Choroid plexus epithelial cell (primary cell): ENCODE results near the gene HNRNPAB.
A peak's percentile ranks its signal among the peaks of the same experiment; 100 is the strongest.

Experiments
- DNase-seq: peaks from one replicate; pipeline ENCODE4 v3.0.0-alpha.2; 2010; ENCODE audit warnings: low read depth
- H3K4me3 ChIP-seq: 2 replicates; pipeline ENCODE4 v1.5.1; 2011; ENCODE audit warnings: low read depth, mild to moderate bottlenecking, control low read depth, low read length, moderate library complexity
- TF ChIP-seq, protein P1 (sequence below): conservative IDR thresholded peaks from 2 replicates; pipeline ENCODE4 v1.5.1; 2011; ENCODE audit warnings: low read depth, mild to moderate bottlenecking, control low read depth, inconsistent platforms, low read length, moderate library complexity

Gene HNRNPAB

GRCh38 chr5:178207917-178208280 is 3.6 kb downstream of the HNRNPAB start:
- no peak for DNase-seq
- TF ChIP-seq, protein P1, sequence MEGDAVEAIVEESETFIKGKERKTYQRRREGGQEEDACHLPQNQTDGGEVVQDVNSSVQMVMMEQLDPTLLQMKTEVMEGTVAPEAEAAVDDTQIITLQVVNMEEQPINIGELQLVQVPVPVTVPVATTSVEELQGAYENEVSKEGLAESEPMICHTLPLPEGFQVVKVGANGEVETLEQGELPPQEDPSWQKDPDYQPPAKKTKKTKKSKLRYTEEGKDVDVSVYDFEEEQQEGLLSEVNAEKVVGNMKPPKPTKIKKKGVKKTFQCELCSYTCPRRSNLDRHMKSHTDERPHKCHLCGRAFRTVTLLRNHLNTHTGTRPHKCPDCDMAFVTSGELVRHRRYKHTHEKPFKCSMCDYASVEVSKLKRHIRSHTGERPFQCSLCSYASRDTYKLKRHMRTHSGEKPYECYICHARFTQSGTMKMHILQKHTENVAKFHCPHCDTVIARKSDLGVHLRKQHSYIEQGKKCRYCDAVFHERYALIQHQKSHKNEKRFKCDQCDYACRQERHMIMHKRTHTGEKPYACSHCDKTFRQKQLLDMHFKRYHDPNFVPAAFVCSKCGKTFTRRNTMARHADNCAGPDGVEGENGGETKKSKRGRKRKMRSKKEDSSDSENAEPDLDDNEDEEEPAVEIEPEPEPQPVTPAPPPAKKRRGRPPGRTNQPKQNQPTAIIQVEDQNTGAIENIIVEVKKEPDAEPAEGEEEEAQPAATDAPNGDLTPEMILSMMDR, result no peak
- H3K4me3 ChIP-seq, result no peak overlapping the region

GRCh38 chr5:178208540-178209227 is 4.4 kb downstream of the HNRNPAB start:
- DNase-seq, result no peak
- TF ChIP-seq, protein P1, result peak; percentile 41
- H3K4me3 ChIP-seq, result no peak overlapping the region

DNA sequence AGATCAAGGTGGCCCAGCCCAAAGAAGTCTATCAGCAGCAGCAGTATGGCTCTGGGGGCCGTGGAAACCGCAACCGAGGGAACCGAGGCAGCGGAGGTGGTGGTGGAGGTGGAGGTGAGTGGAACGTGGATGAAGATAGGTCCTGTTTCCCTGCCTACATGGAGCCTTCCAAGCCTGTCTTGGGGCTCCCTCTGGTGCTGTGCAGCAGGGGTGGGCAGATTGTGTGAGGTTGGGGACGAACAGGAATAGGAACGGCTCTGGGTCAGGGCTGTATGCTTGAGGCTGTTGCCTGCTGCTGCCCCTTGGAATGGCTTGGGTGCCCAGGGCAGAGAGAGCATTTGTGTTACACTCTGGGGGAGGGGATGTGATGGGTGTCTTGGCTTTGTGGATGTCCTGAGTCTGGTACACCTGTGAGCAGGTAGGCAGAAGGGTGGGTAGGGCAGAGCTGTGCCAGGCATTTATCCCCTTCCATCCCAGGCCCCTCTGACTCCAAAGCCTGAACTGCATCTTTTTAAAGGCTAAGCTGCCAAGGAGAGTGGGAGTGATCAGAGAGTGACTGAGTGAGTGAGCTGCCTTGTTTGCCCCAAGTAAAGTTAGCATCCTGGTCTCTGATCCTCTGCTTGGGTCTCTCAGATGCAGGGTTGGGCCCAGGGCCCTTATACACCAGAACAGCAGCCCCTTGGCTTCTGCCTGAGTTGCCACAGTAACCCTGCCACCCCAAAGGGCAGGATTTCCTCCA is 5.2 kb downstream of the HNRNPAB start:
- H3K4me3 ChIP-seq, result no peak overlapping the region
- DNase-seq, result no peak
- TF ChIP-seq, protein P1, result no peak

- DNase-seq, result no peak
- TF ChIP-seq, protein P1, result no peak
- no peak overlapping the region for H3K4me3 ChIP-seq
Measured at GRCh38 chr5:178210073-178210535, 5.8 kb downstream of the HNRNPAB start.

DNA sequence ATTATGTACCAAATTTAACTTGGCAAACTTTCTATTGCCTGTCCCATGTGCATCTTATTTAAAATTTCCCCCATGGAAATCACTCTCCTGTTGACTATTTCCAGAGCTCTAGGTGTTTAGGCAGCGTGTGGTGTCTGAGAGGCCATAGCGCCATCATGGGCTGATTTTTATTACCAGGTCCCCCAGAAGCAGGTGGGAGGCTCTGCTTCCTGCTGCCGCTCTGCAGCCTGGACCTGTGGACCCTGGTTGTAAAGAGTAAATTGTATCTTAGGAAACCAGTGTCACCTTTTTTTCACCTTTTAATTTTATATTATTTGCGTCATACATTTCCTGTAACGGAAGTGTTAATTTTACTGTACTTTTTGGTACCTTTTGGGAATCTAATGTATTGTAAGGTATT is 6.4 kb downstream of the HNRNPAB start:
- TF ChIP-seq, protein P1, result no peak
- no peak overlapping the region for H3K4me3 ChIP-seq
- DNase-seq, result no peak

GRCh38 chr5:178211095-178212048 is 7.0 kb downstream of the HNRNPAB start:
- DNase-seq, result no peak
- TF ChIP-seq, protein P1, result no peak
- H3K4me3 ChIP-seq, result no peak overlapping the region
